ENCODE measurements around the gene TTC34.

DNA sequence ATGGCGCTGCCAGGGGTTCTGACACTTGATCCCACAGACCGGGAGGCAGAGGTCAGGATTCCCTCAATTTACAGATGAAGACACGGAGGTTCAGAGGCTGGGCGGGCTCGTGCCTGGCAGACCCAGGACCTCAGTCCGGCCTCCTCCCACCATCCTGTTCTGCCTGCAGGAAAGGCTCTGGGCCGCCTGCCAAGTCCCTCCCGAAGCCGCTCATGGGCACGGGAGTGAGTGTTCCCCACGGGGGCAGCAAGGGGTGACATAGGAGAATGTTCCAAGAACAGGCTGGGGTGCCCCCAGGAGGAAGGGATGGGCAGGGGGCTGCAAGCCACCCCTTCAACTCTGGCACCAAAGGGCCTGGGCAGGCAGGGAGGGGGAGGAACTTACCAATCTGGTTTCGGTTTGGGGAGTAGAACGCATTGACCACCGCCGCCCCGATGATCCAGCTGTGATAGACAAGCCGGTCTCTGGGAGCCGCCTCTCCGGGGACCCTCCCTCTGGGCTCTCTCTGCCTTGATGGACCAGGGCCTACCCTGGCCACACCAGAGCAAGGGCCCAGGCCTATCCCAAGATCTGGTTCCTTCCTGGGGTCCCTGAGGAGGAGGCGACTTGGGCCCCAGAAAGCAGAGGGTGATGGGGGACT, 207.4 kb downstream of the TTC34 start:
- TF ChIP-seq, protein P1, sequence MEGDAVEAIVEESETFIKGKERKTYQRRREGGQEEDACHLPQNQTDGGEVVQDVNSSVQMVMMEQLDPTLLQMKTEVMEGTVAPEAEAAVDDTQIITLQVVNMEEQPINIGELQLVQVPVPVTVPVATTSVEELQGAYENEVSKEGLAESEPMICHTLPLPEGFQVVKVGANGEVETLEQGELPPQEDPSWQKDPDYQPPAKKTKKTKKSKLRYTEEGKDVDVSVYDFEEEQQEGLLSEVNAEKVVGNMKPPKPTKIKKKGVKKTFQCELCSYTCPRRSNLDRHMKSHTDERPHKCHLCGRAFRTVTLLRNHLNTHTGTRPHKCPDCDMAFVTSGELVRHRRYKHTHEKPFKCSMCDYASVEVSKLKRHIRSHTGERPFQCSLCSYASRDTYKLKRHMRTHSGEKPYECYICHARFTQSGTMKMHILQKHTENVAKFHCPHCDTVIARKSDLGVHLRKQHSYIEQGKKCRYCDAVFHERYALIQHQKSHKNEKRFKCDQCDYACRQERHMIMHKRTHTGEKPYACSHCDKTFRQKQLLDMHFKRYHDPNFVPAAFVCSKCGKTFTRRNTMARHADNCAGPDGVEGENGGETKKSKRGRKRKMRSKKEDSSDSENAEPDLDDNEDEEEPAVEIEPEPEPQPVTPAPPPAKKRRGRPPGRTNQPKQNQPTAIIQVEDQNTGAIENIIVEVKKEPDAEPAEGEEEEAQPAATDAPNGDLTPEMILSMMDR (IDR thresholded peaks at IDR 0.05): no peak
- TF ChIP-seq POLR2A (IDR thresholded peaks at IDR 0.05): no peak

All from esophagus squamous epithelium (tissue), 4 donors.